Activated CD4-positive, alpha-beta T cell treated with anti-CD3 and anti-CD28 coated beads, Interleukin-2, amount 10 ng/mL, durations not matched to agents 24 days and 14 days (primary cell): Measurements from ENCODE around the gene LIF. TPM values are rescaled to one million over a fixed set of nuclear protein-coding genes. Genes with fewer than 3 reads are reported as not detected.
A peak's percentile ranks its signal among the peaks of the same experiment; 100 is the strongest.

Experiments
- DNase-seq: peaks from one replicate; pipeline ENCODE4 v3.0.0; 2022
- H3K27ac Mint-ChIP-seq: one replicate; pipeline ENCODE4 v1.8.0; 2022; ENCODE audit warnings: mild to moderate bottlenecking, mixed read lengths
- H3K27me3 Mint-ChIP-seq: one replicate; pipeline ENCODE4 v1.8.0; 2022; ENCODE audit warnings: mixed read lengths
- H3K36me3 Mint-ChIP-seq: one replicate; pipeline ENCODE4 v1.8.0; 2022; ENCODE audit warnings: low read depth, mild to moderate bottlenecking, mixed read lengths
- H3K4me1 Mint-ChIP-seq: one replicate; pipeline ENCODE4 v1.8.0; 2021; ENCODE audit warnings: mixed read lengths
- H3K4me3 Mint-ChIP-seq: one replicate; pipeline ENCODE4 v1.8.0; 2022; ENCODE audit warnings: mild to moderate bottlenecking, moderate library complexity, mixed read lengths
- H3K9me3 Mint-ChIP-seq: one replicate; pipeline ENCODE4 v1.8.0; 2021; ENCODE audit warnings: mixed read lengths
- intact Hi-C: fragments of 100-400 bp; cut with micrococcal nuclease; formaldehyde crosslinking; loops from one replicate; pipeline ENCODE4 v1.15.1; 2023
- total RNA-seq: library from RNA; stranded (reverse); gene quantifications from 2 replicates; pipeline ENCODE4 v1.2.3, GENCODE V29; 2022

The LIF gene
- total RNA-seq, 1 donor from 2014 or later = 509 TPM

DNA sequence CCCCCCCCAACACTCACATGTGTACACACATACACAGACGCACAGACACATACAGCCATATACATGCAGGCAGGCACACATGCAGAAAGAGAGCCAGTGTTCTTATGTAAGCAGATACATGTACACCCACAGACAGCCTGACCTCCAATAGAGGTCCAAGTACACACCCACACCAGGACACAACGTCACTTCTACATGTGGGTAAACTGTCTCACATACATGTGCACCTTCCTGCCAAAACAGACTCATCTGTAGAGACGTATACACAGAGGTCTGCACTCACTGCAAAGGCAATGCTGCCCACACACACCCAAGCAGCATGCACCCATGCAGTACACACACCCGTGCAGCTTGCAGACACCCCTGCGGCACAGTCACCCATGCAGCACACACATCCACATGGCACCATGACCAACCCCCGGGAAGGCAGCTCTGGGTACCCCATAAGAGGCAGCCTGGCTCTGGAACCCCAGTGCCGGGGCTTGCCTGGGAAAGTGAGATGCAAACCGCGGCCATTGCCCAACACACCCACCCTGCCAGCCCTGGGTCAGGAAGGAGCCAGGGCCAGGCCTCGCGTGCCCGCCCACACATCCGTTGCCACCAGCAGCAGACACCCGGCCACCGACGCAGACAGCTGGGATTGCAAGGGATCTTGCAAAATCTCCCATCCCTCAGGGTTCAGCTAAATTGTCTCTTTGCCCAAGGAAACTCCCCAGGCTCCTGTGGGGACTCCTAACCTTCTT, 32.7 kb upstream of the LIF start:
- H3K4me3 Mint-ChIP-seq = no peak overlapping the region
- H3K27ac Mint-ChIP-seq = peak overlapping the region; percentile 39
- intact Hi-C loops = no loop called here
- no peaks in the 10 kb centered on the region for H3K9me3 Mint-ChIP-seq
- DNase-seq = no peak
- H3K27me3 Mint-ChIP-seq = no peaks in the 10 kb centered on the region
- peaks cover 54% of the 10 kb centered on the region for H3K4me1 Mint-ChIP-seq
- peaks cover 6% of the 10 kb centered on the region for H3K36me3 Mint-ChIP-seq

DNA sequence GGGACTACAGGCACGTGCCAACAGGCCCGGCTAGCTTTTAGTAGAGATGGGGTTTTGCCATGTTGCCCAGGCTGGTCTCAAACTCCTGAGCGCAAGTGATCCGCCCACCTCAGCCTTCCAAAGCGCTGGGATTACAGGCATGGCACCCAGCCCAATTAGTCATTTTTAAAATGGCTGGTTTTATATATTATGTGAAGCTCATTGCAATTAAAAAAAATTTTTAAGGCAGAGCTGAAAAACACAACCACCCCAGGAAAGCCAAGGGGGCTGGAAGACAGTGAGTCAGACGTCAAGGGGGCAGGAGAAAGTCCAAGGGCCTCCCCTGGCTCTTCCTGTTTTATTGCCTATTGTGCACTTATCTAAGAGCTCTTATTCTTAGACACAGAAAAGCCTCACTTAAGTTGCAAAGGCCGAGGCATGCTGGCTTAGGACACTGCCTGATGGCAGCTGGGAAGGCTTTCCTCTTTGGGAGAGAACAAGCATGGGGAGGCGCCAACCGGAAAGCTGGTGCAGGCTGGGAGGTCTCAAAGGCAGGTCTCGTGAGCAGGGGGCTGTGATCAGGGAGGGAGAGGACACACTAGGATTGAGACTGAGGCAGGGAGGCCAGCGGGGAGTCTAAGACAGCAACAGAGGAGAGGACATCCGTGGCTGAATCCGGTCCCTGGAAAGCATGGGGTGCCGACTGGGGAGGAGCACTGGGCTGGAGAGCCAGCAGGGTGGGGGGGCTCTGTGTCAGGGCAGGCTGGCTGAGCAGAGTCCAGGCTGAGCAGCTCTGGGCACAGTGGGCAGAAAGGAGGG, 31.2 kb upstream of the LIF start:
- no peak for DNase-seq
- Mint-ChIP-seq H3K9me3 (no peaks in the 10 kb centered on the region), H3K27ac (peak overlapping the region; percentile 15), H3K36me3 (peaks cover 14% of the 10 kb centered on the region), H3K27me3 (no peaks in the 10 kb centered on the region), H3K4me3 (no peak overlapping the region), H3K4me1 (peaks cover 57% of the 10 kb centered on the region)
- intact Hi-C loops = no loop called here

DNA sequence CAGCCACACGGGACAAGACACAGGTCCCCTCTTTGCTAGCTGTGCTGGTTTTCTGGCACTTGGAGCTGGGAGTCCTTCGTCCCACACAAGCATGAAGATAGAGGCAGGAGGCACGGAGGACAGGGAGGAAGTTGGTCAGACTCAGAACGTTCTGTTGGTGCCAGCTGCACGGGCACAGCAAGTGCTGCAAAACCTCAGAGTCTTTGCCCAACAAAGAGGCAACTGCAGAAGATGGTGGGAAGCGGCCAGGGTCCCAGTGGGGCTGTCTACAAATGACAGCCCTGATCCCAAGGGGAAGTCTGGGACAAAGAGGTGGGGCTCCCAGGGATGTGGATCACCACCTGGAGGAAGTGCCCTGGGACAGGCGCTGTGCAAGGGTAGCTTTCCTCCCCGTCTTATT, 29.5 kb upstream of the LIF start:
- peak overlapping the region; percentile 46 for H3K27ac Mint-ChIP-seq
- peak overlapping the region; percentile 32 for H3K4me3 Mint-ChIP-seq
- H3K36me3 Mint-ChIP-seq = peaks cover 26% of the 10 kb centered on the region
- peaks cover 55% of the 10 kb centered on the region for H3K4me1 Mint-ChIP-seq
- DNase-seq = no peak
- H3K9me3 Mint-ChIP-seq = no peaks in the 10 kb centered on the region
- intact Hi-C loops = no loop called here
- no peaks in the 10 kb centered on the region for H3K27me3 Mint-ChIP-seq

DNA sequence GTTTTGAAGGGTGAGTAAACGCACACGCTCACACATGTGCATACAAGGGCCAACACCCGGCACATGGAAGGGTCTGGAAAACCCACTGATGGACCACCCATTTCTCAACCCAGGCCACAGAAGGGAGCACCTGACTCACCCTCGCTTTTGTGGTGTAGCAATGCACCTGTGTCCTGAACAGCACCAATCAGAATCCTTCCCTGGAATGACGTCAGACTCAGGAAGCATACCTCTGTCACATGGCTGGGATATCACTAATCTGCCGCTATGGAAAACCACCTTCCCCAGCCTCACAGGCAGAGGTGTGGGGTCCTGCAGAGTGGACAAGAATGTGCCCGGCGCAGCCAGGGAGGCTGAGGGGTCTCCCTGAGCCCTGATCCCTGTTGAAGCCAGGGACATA, 29.1 kb upstream of the LIF start:
- DNase-seq = no peak
- Mint-ChIP-seq H3K27me3 (no peaks in the 10 kb centered on the region), H3K36me3 (peaks cover 28% of the 10 kb centered on the region), H3K4me3 (peak overlapping the region; percentile 32), H3K27ac (peak overlapping the region; percentile 46), H3K4me1 (peaks cover 56% of the 10 kb centered on the region), H3K9me3 (no peaks in the 10 kb centered on the region)
- intact Hi-C loops = no loop called here

DNA sequence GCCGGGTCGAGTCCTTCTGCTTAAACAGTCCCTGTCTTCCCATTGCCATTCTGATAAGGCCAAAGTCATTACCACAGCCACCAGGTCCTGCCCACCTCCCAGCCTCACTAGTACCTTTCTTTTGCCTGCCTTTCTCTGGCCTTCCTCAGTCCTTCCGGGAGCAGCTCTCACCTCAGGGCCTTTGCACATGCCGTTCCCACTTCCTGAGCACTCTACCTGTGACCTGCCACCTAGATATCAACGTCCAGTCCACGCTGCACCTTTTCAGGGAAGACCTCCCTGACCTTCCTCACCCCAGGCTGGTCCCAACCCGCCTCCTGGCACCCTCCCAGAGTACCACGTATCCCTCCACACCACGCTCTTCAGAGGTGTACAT, 27.9 kb upstream of the LIF start:
- intact Hi-C loops = no loop called here

DNA sequence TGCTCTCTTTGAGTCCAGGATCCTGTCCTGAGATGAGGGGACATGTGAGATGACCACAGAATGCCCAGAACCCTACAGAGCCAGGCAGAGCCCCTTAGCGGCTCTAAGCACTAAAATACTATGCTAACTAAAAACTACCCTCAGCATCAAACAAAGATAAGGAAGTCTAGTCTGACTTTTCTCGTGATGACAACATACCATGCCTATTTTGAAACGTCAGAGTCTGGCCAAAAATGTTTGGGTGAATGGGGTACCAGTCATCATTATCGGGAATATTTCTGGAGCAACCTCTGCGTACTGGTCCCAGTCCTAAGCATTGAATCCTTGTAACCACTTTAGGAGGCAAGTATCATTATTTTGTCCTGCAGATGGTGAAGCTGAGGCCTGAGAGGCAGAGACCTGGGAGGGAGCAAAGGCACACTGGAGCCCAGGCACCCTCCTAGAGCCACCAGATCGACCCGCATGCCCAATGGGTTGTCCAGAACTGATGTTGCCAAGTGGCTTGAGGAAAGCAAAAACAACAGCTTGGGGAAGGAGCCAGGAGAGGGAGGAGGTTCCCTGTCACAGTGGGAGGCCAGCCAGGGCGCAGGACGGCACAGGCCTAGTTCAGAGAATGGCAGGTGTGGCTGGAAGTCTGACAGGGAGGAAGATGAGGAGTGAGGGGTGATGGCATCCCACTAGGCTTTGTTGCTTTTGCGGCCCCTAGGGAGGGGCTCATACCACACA, 27.3 kb upstream of the LIF start:
- no peak for DNase-seq
- H3K27me3 Mint-ChIP-seq = no peaks in the 10 kb centered on the region
- peaks cover 61% of the 10 kb centered on the region for H3K4me1 Mint-ChIP-seq
- intact Hi-C loops = no loop called here
- H3K9me3 Mint-ChIP-seq = no peaks in the 10 kb centered on the region
- H3K27ac Mint-ChIP-seq = peak overlapping the region; percentile 72
- H3K4me3 Mint-ChIP-seq = no peak overlapping the region
- H3K36me3 Mint-ChIP-seq = peaks cover 42% of the 10 kb centered on the region

More for the DNA sequence above, 27.9 kb upstream of the LIF start:
- Mint-ChIP-seq H3K27ac (no peak overlapping the region), H3K9me3 (no peaks in the 10 kb centered on the region), H3K4me1 (peaks cover 57% of the 10 kb centered on the region), H3K27me3 (no peaks in the 10 kb centered on the region), H3K4me3 (no peak overlapping the region), H3K36me3 (peaks cover 37% of the 10 kb centered on the region)
- DNase-seq = no peak

DNA sequence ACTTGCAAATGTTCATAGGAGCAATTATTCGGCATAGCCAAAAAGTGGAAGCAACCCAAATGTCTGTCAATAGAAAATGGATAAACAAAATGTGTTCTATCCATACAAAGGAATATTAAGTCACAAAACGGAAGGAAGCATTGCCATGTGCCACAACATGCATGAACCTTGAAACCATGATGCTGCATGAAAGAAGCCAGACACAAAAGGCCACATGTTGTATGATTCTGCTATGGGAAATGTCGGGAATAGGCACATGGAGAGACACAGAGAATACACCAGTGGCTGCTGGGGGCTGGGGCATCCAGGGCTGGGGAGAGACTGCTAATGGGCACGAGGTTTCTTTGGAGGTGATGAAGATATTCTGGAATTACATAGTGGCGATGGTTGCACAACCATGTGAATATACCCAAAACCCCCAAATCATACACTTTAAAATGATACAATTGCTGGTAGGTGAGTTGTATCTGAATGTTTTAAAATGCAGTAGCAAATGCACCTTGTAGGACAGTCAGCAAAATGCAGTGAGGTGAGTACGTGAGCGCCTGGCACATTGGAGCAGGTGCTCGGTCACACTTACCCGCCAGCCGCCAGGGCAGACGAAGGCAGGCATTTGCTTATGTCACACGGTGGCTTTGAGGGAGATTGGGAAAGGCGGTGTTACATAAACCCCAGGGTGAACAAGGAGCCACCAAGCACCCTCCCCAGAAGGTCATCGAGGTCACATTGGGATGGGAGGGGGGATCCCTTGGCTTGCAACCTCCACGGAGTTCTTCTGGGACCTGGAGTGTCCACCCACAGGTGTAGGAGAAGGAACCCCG, 26.4 kb upstream of the LIF start:
- no peak for DNase-seq
- intact Hi-C loops = no loop called here
- H3K36me3 Mint-ChIP-seq = peaks cover 48% of the 10 kb centered on the region
- no peaks in the 10 kb centered on the region for H3K9me3 Mint-ChIP-seq
- H3K27me3 Mint-ChIP-seq = no peaks in the 10 kb centered on the region
- H3K27ac Mint-ChIP-seq = peak overlapping the region; percentile 53
- peaks cover 63% of the 10 kb centered on the region for H3K4me1 Mint-ChIP-seq
- H3K4me3 Mint-ChIP-seq = no peak overlapping the region

DNA sequence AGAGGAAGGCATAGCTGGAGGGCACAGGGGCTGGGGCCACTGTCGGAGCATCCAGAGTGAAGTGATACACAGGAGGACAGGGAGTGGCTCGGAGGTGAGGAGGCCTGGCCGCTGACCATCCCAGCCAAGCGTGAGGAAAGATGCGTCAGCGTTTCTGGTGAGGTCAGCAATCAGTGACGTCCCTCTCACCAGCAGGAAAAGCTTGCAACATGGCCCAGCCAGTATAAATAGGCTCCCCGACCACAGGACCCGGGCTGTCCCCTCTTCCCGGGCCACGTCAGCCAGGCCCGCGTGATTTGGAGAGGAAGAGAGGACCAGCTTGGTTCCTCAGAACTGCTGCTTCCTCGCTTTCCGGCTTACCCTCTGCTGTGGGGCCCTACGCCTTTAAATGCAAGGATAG, 24.3 kb upstream of the LIF start:
- H3K4me3 Mint-ChIP-seq = no peak overlapping the region
- peaks cover 60% of the 10 kb centered on the region for H3K4me1 Mint-ChIP-seq
- H3K36me3 Mint-ChIP-seq = peaks cover 57% of the 10 kb centered on the region
- intact Hi-C loops = no loop called here
- no peaks in the 10 kb centered on the region for H3K9me3 Mint-ChIP-seq
- no peak for DNase-seq
- peak overlapping the region; percentile 59 for H3K27ac Mint-ChIP-seq
- no peaks in the 10 kb centered on the region for H3K27me3 Mint-ChIP-seq

DNA sequence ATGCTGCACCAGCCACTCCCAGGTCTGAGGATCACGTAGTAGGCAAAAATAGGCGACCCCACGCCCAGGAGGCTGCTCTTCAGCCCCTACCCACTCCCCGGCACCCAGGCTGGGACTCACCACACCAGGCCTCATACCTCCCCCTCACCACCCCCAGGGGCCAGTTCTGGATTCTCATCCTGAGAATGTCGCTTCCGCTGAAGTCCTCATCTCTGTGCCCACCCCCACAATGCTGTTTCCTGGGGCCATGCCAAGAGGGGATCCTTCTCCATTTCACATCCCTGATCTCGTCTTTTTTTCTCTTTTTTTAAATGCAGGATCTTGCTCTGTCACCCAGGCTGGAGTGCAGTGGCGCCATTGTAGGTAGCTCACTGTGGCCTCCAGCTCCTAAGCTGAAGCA, 21.8 kb upstream of the LIF start:
- Mint-ChIP-seq H3K36me3 (peaks cover 64% of the 10 kb centered on the region), H3K4me3 (peak overlapping the region; percentile 99), H3K9me3 (no peaks in the 10 kb centered on the region), H3K27me3 (no peaks in the 10 kb centered on the region), H3K27ac (peak overlapping the region; percentile 96), H3K4me1 (peaks cover 50% of the 10 kb centered on the region)
- no peak for DNase-seq
- intact Hi-C loops = no loop called here

DNA sequence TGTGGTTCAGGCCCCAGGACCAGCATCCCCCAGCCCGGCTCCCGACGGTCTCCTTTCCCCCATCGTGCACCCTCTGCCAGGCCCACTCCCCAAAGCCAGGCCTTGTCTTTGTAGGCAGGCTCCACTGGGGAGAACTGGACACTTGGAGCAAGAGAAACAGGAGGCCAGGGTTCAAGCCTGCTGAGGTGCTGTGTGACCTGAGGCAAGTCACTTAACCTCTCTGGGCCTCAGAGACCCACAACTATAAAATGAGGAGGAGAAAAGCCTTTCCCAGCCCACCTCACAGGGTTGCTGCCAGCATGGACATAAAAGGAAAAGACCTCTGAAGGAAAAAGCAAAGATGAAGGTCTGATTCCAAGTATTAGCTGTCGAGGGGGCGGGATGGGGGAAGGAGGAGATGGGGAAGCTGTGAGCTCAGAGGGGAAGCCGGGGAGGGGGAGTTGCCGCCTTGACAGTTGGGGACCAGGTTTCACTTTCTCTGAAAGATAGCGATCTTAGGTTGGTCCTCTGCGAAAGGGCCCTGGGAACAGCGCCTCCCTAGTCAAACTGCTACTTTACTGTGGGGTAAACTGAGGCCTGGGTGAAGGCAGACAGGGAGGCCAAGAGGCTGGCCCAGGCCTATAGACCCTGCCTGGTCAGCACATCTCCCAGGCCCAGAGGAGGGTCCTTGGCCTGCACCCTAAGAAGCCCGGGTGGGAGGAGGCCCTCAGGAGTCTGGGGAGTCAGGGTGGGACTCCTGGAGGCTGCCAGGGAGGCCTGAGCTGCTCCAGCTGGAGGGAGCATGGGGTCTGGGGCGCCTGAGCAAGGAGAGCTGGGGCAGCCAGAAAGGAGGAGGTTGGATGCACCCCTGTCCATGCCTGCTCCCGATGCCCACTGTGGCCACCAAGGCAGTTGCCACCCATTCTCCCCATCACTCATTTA, 21.1 kb upstream of the LIF start:
- intact Hi-C loops = loop anchor here (1.0 to 2.0 kb wide), 3 partner anchors 21 to 157 kb away; partner anchors contain the start of genes LIF and TBC1D10A

DNA sequence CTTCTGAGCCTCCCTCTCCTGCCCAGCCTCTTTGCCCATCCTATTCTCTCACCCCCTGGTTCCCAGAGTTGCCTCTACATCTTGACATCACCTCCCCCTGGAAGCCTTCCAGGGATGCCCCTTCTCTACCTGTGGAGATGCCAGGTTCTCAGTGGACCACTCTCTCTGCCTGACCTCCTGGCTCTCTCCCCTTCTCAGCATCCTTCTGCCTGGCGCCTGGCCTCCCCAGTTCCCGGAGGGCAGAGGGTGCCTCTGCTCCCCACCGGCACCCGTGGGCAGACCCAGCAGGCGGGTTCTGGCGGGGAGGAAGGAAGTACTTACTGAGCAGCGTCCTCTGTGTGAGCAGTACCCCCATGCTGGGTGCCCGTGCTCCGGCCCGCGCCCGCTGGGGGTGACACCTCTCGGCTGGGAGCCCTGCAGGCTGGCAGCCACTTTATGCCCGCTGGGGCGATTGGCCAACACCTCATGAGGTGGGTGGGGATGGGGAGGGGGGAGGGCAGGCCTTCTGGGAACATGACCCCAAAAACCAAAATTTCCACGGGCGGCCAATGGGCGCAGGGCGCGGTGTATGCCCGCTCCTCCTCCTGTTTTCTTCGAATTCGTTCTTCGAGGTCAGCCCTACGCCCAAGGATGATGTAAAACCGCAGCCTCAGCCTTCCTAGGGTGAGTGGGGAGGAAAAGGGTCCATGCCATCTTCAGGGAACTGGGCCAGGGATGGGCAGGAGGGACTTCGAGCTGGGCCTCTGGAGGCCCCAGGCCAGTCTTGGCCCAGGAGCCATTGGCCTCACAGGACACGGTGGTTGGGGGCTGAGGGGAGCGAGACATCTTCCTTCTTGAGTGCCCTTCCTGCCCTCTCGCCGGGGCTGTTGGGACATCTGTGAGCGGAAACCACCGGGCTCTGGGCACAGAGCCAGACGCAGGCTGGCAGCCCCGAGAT, 20.2 kb upstream of the LIF start, which contains the start of gene OSM:
Gene OSM (minus strand): TSS at position 407 of the 937 bp plus-strand sequence. CDS start 52 bp downstream, at position 355.
- intact Hi-C loops = loop anchor here (1.0 to 2.0 kb wide), 5 partner anchors 20 to 158 kb away; partner anchors contain the start of genes CASTOR1, LIF, RNF215 and TBC1D10A
- Mint-ChIP-seq H3K9me3 (no peaks in the 10 kb centered on the region), H3K36me3 (peaks cover 69% of the 10 kb centered on the region)

More for the DNA sequence above, 21.1 kb upstream of the LIF start:
- H3K9me3 Mint-ChIP-seq = no peaks in the 10 kb centered on the region
- no peaks in the 10 kb centered on the region for H3K27me3 Mint-ChIP-seq
- peaks cover 50% of the 10 kb centered on the region for H3K4me1 Mint-ChIP-seq
- H3K4me3 Mint-ChIP-seq = peak overlapping the region; percentile 99
- H3K27ac Mint-ChIP-seq = peak overlapping the region; percentile 96
- peaks cover 65% of the 10 kb centered on the region for H3K36me3 Mint-ChIP-seq
- DNase-seq = peak; percentile 91

More for the DNA sequence above, 20.2 kb upstream of the LIF start, which contains the start of gene OSM:
- peak within 1 kb of the TSS; percentile 99 for H3K4me3 Mint-ChIP-seq
- H3K27me3 Mint-ChIP-seq = no peaks in the 10 kb centered on the region
- peak within 1 kb of the TSS; percentile 96 for H3K27ac Mint-ChIP-seq
- DNase-seq = peak; percentile 93
- H3K4me1 Mint-ChIP-seq = peaks cover 54% of the 10 kb centered on the region
